Omental fat pad (tissue), 4 donors: ENCODE data around the gene TCAIM. TPM values are rescaled to one million over a fixed set of nuclear protein-coding genes. Genes with fewer than 3 reads are reported as not detected.

Experiments
- ATAC-seq: fragments of 150-250 bp; one replicate; pipeline ENCODE4 v1.9.1; 2016; ENCODE audit warnings: mild to moderate bottlenecking, moderate library complexity; ENCODE audit not compliant: low FRiP score
- DNase-seq: peaks from one replicate; pipeline ENCODE4 v3.0.0-alpha.2; 2019; ENCODE audit warnings: low spot score
- CTCF ChIP-seq, 3 donors: fragments of 450-650 bp; IDR thresholded peaks; one replicate each; pipeline ENCODE4 v1.5.1; 2016 to 2017; ENCODE audit warnings: antibody characterized with exemption in 3 of 3, mild to moderate bottlenecking in 3 of 3, moderate library complexity in 2 of 3
- total RNA-seq, 4 donors: library from RNA; depleted of rRNA; stranded (reverse); fragments of >200 nt; gene quantifications; one replicate each; pipeline ENCODE4 v1.1.0, GENCODE V29; 2016

Gene TCAIM
- total RNA-seq, 4 donors from 2014 or later, result 16.2 to 28.7 (median 22.1) TPM

- no peak for TF ChIP-seq CTCF (IDR thresholded peaks at IDR 0.05)
- ATAC-seq (no peak), DNase-seq (no peak)
Observed at GRCh38 chr3:44444437-44444836, 105.9 kb downstream of the TCAIM start.

GRCh38 chr3:44444896-44445691 is 106.5 kb downstream of the TCAIM start:
- DNase-seq (no peak), ATAC-seq (no peak)
- no peak for TF ChIP-seq CTCF (IDR thresholded peaks at IDR 0.05)

- TF ChIP-seq CTCF (IDR thresholded peaks at IDR 0.05), result no peak
- DNase-seq, result no peak
- no peak for ATAC-seq
Observed at GRCh38 chr3:44445786-44446185, 107.2 kb downstream of the TCAIM start.

- DNase-seq (no peak), ATAC-seq (no peak)
- no peak for TF ChIP-seq CTCF (IDR thresholded peaks at IDR 0.05)
Observed at GRCh38 chr3:44446929-44447328, 108.4 kb downstream of the TCAIM start.

- no peak for TF ChIP-seq CTCF (IDR thresholded peaks at IDR 0.05)
- no peak for DNase-seq
- no peak for ATAC-seq
Observed at GRCh38 chr3:44451441-44451840, 112.9 kb downstream of the TCAIM start.

- TF ChIP-seq CTCF (IDR thresholded peaks at IDR 0.05), result no peak
- DNase-seq, result no peak
Observed at GRCh38 chr3:44454258-44454657, 115.7 kb downstream of the TCAIM start.

GRCh38 chr3:44455318-44455717 is 116.8 kb downstream of the TCAIM start:
- DNase-seq (no peak), ATAC-seq (no peak)
- no peak for TF ChIP-seq CTCF (IDR thresholded peaks at IDR 0.05)

More at GRCh38 chr3:44454258-44454657, 115.7 kb downstream of the TCAIM start:
- no peak for ATAC-seq
